CD4-positive, alpha-beta T cell treated with Interleukin-15 for 4 hours (primary cell): Measurements from ENCODE around the gene PPP2R2B.
"Not testable (repeated sequence)": the region's sequence is repeated elsewhere in the genome, so short reads cannot be mapped to it uniquely, and the experiment has no call there.

Experiments used
- DNase-seq: peaks from one replicate; pipeline ENCODE4 v3.0.0-alpha.2; 2020; ENCODE audit warnings: low spot score

Gene PPP2R2B

DNA sequence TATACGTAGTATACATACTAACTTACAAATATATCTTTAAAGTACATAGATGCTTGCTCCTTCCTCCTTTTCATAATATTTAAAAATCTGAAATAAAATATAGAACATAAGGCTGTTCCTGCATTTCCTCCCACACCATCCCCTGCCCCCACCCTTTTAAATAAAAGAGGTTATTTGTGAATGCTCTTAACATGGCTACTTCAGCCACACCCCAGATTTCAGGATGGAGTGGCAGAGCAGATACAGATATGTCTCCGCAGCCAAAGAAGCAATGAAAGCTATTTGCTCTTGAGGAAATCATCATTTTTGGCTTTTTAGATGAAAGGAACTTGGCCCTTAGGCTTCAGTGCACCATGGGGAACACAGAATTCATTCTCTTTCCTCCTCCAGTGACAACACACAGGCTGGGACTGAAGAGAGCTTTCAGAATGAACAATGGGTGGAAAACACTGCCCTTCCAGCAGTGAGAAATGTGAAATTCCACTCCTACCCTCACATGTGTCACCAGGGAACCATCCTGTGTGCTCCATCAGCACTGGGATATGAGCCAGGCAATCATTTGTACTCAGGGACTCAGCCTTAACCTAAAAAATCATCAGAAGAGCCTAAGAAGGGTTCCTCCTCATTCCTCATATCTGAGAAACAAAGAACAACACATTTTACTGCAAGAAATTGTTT, 134.3 kb downstream of the PPP2R2B start:
- no peak for DNase-seq

GRCh38 chr5:146734936-146735577, 143.5 kb downstream of the PPP2R2B start:
- no peak for DNase-seq

DNA sequence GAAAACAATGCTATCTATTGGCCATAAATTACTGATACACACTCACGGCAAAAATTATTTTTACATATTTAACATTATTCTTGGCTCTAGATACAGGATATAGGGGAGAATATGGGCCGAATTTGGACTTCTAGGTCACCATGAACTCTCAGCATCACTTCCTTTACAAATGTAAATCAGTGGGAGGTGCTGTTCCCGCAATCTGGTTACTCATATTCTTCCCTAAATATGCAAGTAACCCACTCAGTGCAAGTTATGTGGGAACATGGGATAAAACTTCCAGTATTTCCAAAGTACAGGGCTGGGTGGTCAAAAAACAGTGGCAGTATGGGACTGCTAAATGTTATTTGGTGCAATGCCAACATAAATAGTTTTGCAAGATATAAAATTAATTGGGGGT, 145.6 kb downstream of the PPP2R2B start:
- DNase-seq: no peak

DNA sequence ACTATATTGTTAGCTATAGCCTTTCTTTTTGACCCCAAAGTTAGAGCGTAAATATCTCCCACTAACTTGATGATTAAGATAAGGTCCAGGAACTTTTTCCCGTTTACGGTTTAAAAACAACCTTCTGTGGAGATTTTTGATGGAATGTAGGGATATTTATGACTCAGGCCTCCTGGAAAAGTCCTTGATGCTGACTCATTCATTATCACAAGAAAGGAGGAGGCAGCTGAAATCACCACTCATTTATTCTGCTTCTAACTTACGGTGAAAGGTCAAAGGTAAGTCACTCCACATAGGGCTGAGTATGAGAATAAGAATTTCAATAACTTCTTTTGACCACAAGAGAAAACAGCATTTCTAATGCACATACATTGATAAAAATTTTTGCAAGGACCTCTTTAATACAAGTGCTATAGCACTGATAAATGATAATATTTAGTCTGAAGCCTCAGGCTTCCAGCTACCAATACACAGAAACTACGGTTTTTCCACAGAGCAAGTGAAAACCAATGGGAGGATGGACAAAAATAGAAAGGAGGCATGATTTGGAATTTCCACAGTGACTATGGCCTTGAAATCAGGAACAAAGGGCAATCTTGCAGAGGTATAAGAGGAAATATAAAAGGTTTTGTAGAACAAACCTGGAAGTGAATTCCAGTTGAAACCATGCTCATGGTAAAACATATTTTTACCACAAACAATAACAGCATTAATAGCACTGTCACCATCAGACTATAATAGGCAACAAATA, 146.5 kb downstream of the PPP2R2B start:
- no peak for DNase-seq

DNA sequence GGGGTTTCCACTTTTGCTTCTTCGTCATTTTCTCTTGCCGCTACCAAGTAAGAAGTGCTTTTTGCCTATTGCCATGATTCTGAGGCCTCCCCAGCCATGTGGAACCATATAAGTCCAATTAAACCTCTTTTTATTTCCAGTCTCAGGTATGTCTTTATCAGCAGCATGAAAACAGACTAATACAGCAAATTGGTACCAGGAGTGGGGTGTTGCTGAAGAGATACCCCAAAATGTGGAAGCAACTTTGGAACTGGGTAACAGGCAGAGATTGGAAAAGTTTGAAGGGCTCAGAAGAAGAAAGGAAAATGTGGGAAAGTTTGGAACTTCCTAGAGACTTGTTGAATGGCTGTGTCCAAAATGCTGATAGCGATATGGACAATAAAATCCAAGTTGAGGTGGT, 149.8 kb downstream of the PPP2R2B start:
- not testable (repeated sequence) for DNase-seq

DNA sequence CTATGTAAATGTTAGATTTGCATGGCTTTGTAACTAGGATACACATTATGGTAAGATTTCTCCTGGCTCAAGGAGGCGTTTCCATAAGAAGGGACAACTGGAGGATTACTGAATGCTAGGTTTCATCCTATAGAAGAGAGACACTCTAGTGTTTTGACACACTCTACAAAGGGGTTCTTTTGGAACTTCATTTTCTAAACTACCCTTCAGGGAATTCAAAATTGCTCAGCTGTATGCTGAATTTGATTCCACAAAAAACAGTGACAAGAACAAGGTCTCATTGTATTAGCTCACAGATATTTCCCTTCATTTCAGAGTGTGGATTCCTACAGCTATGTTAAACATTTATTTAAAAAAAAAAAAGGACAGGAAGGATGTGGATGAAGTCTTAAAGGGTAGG, 151.7 kb downstream of the PPP2R2B start:
- no peak for DNase-seq

GRCh38 chr5:146726020-146726419, 152.5 kb downstream of the PPP2R2B start:
- DNase-seq: no peak

DNA sequence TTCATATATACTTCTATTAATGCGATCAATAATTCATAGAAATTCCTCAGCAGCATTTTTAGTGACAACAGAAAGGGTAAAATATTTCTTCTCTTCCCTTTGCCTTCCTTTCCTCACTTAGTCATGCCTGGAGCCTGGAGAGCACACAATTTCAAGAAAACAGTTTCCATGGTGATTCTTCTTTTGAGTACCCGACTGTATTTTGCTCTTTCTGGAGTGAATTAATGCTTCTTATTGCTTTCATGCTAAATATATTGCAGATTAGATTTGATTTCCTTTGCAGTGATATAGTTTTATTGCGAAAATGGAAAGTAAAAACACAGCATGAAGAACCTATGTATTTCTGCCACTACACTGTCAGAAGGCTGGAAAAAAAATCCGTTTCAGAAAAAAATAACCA, 153.5 kb downstream of the PPP2R2B start:
- DNase-seq: no peak

DNA sequence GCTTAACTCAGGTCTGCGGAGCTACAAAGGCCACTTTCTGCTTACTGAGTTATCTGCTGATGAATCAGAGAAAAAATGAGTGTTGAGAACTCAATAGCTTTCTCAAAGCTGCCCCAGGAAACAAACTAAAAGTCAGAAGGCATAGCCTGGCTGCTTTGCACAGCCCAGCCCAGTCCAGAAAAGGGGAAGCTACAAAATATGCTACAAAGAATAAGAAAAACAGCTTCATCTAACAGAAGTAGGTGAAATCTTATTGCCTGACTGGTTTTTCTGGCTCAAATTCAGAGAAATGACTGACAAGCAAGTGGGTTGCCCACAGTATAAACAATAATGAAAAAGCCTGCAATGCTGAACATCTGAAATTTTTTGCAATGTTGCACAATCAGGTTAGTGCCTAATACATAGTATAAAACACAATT, 156.2 kb downstream of the PPP2R2B start:
- DNase-seq: no peak

GRCh38 chr5:146721073-146721815, 157.3 kb downstream of the PPP2R2B start:
- DNase-seq: no peak

- DNase-seq: no peak
These were observed 158.4 kb downstream of the PPP2R2B start for GRCh38 chr5:146720107-146720506.

DNA sequence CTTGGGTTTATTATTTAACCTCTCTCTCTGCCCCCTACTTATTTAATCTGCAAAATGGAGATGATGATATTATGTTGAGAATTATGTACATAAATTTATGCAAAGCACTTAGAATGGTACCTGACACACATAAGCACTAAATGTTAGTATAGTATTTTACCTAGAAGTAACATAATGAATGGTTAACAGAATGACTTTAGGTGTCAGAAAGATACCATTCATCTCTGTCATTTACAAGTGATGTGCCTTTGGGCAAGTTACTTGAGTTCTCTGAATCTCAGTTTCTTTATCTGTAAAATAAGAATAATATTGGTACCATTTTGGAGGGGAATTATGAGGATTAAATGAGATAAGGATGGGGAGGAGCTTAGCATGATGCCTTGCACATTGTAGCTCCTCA, 159.4 kb downstream of the PPP2R2B start:
- DNase-seq: no peak

DNA sequence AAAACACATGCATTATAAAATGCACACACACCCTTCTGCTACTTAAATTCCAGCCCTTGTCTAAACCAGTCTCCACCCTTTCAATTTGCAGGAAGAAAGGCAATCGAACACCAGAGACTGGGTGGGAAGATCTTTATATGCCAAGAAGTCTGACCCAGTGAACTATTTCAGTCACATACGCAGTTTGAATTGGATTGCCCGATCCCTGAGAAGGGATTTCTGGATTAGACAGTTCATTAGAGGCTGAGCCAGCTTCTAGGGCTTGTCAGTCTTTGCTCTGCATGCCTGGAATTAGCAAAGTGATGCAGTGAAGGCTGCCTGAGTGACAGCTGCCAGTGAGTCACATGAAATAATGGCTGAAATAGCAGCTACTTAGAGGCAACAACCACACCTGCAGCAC, 159.9 kb downstream of the PPP2R2B start:
- no peak for DNase-seq

- no peak for DNase-seq
These were observed 160.6 kb downstream of the PPP2R2B start for GRCh38 chr5:146717951-146718350.

DNA sequence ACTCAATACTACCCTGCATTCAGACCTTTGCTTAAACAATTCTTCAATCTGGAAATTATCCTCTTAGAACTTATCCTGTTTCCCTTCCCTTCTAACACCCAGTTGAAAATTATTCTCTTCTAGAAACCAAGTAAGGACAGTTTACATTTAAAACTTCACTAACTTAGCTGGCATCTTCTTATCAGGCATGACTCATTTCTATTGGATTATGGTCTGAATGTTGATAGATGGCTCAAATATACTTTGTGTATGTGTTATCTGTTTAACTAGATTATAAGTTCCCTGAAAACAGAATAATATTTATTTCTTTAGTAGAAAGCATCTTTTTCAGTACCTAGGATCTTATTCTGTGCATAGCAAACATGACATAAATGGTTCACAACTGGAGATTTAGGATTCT, 161.9 kb downstream of the PPP2R2B start:
- DNase-seq: no peak

GRCh38 chr5:146710348-146710747, 168.2 kb downstream of the PPP2R2B start:
- no peak for DNase-seq

GRCh38 chr5:146707316-146707715, 171.2 kb downstream of the PPP2R2B start:
- no peak for DNase-seq

DNA sequence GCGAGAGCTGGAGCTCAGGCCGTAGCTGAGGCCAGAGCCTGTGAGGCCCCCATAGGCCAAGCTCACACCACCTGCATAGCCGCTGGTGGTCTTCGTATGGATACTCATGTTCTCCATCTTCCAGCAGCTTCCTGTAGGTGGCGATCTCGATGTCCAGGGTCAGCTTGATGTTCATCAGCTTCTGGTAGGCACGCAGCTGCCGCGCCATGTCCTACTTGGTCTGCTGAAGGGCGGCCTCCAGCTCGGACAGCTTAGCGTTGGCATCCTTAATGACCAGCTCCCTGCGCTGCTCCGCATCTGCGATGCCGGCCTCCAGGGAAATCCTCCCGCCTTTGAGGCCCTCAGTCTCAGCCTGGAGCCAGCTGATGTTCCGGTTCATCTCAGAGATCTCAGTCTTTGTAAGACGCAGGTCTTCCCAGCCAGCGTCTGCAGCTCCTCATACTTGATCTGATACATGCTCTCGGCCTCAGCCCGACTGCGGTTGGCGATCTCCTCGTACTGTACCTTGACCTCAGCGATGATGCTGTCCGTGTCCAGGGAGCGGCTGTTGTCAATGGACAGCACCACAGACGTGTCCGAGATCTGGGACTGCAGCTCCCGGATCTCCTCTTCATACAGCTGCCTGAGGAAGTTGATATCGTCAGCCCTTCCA, 172.1 kb downstream of the PPP2R2B start:
- DNase-seq: no peak

GRCh38 chr5:146704949-146705665, 173.4 kb downstream of the PPP2R2B start:
- DNase-seq: no peak

GRCh38 chr5:146703899-146704298, 174.7 kb downstream of the PPP2R2B start:
- DNase-seq: no peak

GRCh38 chr5:146703499-146703898, 175.1 kb downstream of the PPP2R2B start:
- no peak for DNase-seq
